HCT116 (cell line): ENCODE data around the gene CDH23. TPM values are rescaled to one million over a fixed set of nuclear protein-coding genes. Genes with fewer than 3 reads are reported as not detected.

ENCODE experiments used
- ATAC-seq: fragments of 200-7000 bp; cut with Tn5 transposase; 2 replicates; pipeline ENCODE4 v1.9.1; 2020; ENCODE audit warnings: mild to moderate bottlenecking, moderate library complexity
- BruUV-seq: library from RNA; stranded (reverse); fragments of 400-500 nt; replicated peaks from 2 replicates; lab custom pipeline; 2021; lab: Mats Ljungman, UMichigan
- CTCF ChIA-PET: fragments of 300-600 bp; sonication (Branson Sonifier 250); formaldehyde crosslinking; loops from one replicate; lab custom pipeline; 2021; ENCODE audit warnings: antibody characterized with exemption; lab: Charles Lee
- POLR2A ChIA-PET: fragments of 300-600, 350-600 bp; sonication (Branson Sonifier 250); formaldehyde crosslinking; loops from one replicate; lab custom pipeline; 2021; ENCODE audit warnings: antibody characterized with exemption; lab: Charles Lee
- RAD21 ChIA-PET, 2 experiments: fragments of 300-600 bp; sonication (Branson Sonifier 250); formaldehyde crosslinking; loops; one replicate each; lab custom pipeline; 2023; ENCODE audit warnings: low total read pairs in 2 of 2; ENCODE audit not compliant: uncharacterized antibody in 2 of 2, unreplicated experiment in 2 of 2, low non-redundant PET in 1 of 2; lab: Charles Lee
- DNase-seq: peaks from one replicate; pipeline ENCODE4 v3.0.0-alpha.2; 2010; ENCODE audit warnings: low read depth, low spot score
- H2AFZ ChIP-seq: fragments of 200-600 bp; shearing (Covaris generic), sonication (generic); 2 replicates; pipeline ENCODE4 v1.6.1; 2017; ENCODE audit warnings: low read depth, mixed run types, mixed read lengths, antibody characterized with exemption, low read length; ENCODE audit not compliant: poor library complexity, severe bottlenecking
- H3K27ac ChIP-seq: 2 replicates; pipeline ENCODE4 v1.5.1; 2012; ENCODE audit warnings: low read depth, low read length
- H3K27me3 ChIP-seq: fragments of 200-600 bp; sonication (generic); 2 replicates; pipeline ENCODE4 v1.6.1; 2016; ENCODE audit warnings: mixed run types, low read length, mixed read lengths; ENCODE audit not compliant: insufficient read depth
- H3K36me3 ChIP-seq, 2 experiments: fragments of 200-500 bp in 1 of 2; fragments of 200-600 bp in 1 of 2; sonication (Bioruptor generic) in 1 of 2; sonication (generic) in 1 of 2; 2 replicates each; pipeline versions ENCODE4 v1.5.1 to v1.6.1; 2014 to 2016; ENCODE audit warnings: low read length in 2 of 2, inconsistent platforms in 1 of 2, mixed read lengths in 1 of 2, mixed run types in 1 of 2; ENCODE audit not compliant: insufficient read depth in 2 of 2, control insufficient read depth in 1 of 2
- H3K4me1 ChIP-seq, 2 experiments: fragments of 200-600 bp in 1 of 2; sonication (generic) in 1 of 2; 2 replicates each; pipeline versions ENCODE4 v1.5.1 to v1.6.1; 2012 to 2017; ENCODE audit warnings: low read length in 2 of 2, inconsistent platforms in 1 of 2, mild to moderate bottlenecking in 1 of 2, mixed read lengths in 1 of 2, mixed run types in 1 of 2, moderate library complexity in 1 of 2; ENCODE audit not compliant: insufficient read depth in 2 of 2, control insufficient read depth in 1 of 2
- H3K4me2 ChIP-seq: fragments of 200-600 bp; sonication (generic); 2 replicates; pipeline ENCODE4 v1.6.1; 2017; ENCODE audit warnings: mixed run types, low read length, mixed read lengths
- H3K4me3 ChIP-seq, 2 experiments: fragments of 200-600 bp in 1 of 2; sonication (generic) in 1 of 2; replicated peaks in 1 of 2; 2 replicates each; pipeline ENCODE4 v1.5.1; 2011 to 2016; ENCODE audit warnings: low read length in 2 of 2, control low read depth in 1 of 2, low read depth in 1 of 2, mild to moderate bottlenecking in 1 of 2, mixed read lengths in 1 of 2, mixed run types in 1 of 2
- H3K79me2 ChIP-seq: fragments of 200-600 bp; sonication (generic); 2 replicates; pipeline ENCODE4 v1.6.1; 2017; ENCODE audit warnings: mild to moderate bottlenecking, mixed run types, low read length, moderate library complexity, mixed read lengths; ENCODE audit not compliant: insufficient read depth
- H3K9ac ChIP-seq: fragments of 200-600 bp; sonication (generic); 2 replicates; pipeline ENCODE4 v1.6.1; 2016; ENCODE audit warnings: low read length, mixed read lengths
- H3K9me2 ChIP-seq: fragments of 200-600 bp; sonication (generic), shearing (Covaris generic); 2 replicates; pipeline ENCODE4 v1.6.1; 2017; ENCODE audit warnings: mixed run types, mild to moderate bottlenecking, moderate library complexity; ENCODE audit not compliant: insufficient read depth
- H3K9me3 ChIP-seq, 2 experiments: fragments of 200-500 bp in 1 of 2; fragments of 200-600 bp in 1 of 2; sonication (Bioruptor generic) in 1 of 2; sonication (generic) in 1 of 2; 2 replicates each; pipeline ENCODE4 v1.6.1; 2014 to 2017; ENCODE audit warnings: low read length in 2 of 2, mixed read lengths in 2 of 2, inconsistent platforms in 1 of 2, low read depth in 1 of 2, mild to moderate bottlenecking in 1 of 2, mixed run types in 1 of 2, moderate library complexity in 1 of 2; ENCODE audit not compliant: control insufficient read depth in 1 of 2, insufficient read depth in 1 of 2
- H4K20me1 ChIP-seq: fragments of 200-600 bp; sonication (generic), shearing (Covaris generic); 2 replicates; pipeline ENCODE4 v1.6.1; 2017; ENCODE audit warnings: mixed run types, mild to moderate bottlenecking, moderate library complexity; ENCODE audit not compliant: insufficient read depth
- ATF3 ChIP-seq: IDR thresholded peaks from 2 replicates; pipeline ENCODE4 v1.6.1; 2012
- CBX3 ChIP-seq: IDR thresholded peaks from 2 replicates; pipeline ENCODE4 v1.6.1; 2012; ENCODE audit warnings: low read depth
- CEBPB ChIP-seq: IDR thresholded peaks from 2 replicates; pipeline ENCODE4 v1.6.1; 2012; ENCODE audit warnings: low read depth
- EGR1 ChIP-seq: IDR thresholded peaks from 2 replicates; pipeline ENCODE4 v1.6.1; 2012; ENCODE audit warnings: low read depth
- EZH2 ChIP-seq: fragments of 200-600 bp; sonication (generic); IDR thresholded peaks from 2 replicates; pipeline ENCODE4 v1.6.1; 2017; ENCODE audit warnings: antibody characterized with exemption, mixed run types
- EZH2phosphoT487 ChIP-seq: fragments of 200-600 bp; IDR thresholded peaks from 2 replicates; pipeline ENCODE4 v1.6.1; 2018; ENCODE audit warnings: antibody characterized with exemption, borderline replicate concordance
- FOSL1 ChIP-seq: IDR thresholded peaks from 2 replicates; pipeline ENCODE4 v1.6.1; 2012; ENCODE audit warnings: low read depth
- JUND ChIP-seq: IDR thresholded peaks from 2 replicates; pipeline ENCODE4 v1.6.1; 2012
- MAX ChIP-seq: IDR thresholded peaks from 2 replicates; pipeline ENCODE4 v1.6.1; 2012
- POLR2AphosphoS5 ChIP-seq: IDR thresholded peaks from 2 replicates; pipeline ENCODE4 v1.6.1; 2011; ENCODE audit warnings: mild to moderate bottlenecking, low read depth, low read length, moderate library complexity
- RAD21 ChIP-seq: IDR thresholded peaks from 2 replicates; pipeline ENCODE4 v1.6.1; 2012; ENCODE audit warnings: low read depth, mild to moderate bottlenecking
- REST ChIP-seq: IDR thresholded peaks from 2 replicates; pipeline ENCODE4 v1.6.1; 2012; ENCODE audit warnings: low read depth
- SIN3A ChIP-seq: IDR thresholded peaks from 2 replicates; pipeline ENCODE4 v1.6.1; 2012; ENCODE audit warnings: low read depth
- SP1 ChIP-seq: IDR thresholded peaks from 2 replicates; pipeline ENCODE4 v1.6.1; 2012; ENCODE audit warnings: low read depth
- SRF ChIP-seq: IDR thresholded peaks from 2 replicates; pipeline ENCODE4 v1.6.1; 2012; ENCODE audit warnings: low read depth
- TCF7L2 ChIP-seq: IDR thresholded peaks from 2 replicates; pipeline ENCODE4 v1.7.0; 2011; ENCODE audit warnings: borderline replicate concordance, inconsistent platforms; ENCODE audit not compliant: insufficient read depth, insufficient read length; ENCODE audit errors: extremely low read depth
- YY1 ChIP-seq: IDR thresholded peaks from 2 replicates; pipeline ENCODE4 v1.6.1; 2011; ENCODE audit warnings: low read length, low read depth, moderate library complexity, mild to moderate bottlenecking; ENCODE audit not compliant: insufficient replicate concordance; ENCODE audit errors: extremely low read depth
- ZBTB33 ChIP-seq: IDR thresholded peaks from 2 replicates; pipeline ENCODE4 v1.6.1; 2011; ENCODE audit warnings: mild to moderate bottlenecking, low read length, moderate library complexity; ENCODE audit not compliant: insufficient replicate concordance; ENCODE audit errors: extremely low read depth
- ZFX ChIP-seq: fragments of 450-650 bp; IDR thresholded peaks from 2 replicates; pipeline ENCODE4 v1.6.1; 2017
- ZNF274 ChIP-seq: fragments of 200-500 bp; sonication (Bioruptor generic); IDR thresholded peaks from 2 replicates; pipeline ENCODE4 v1.6.1; 2014; ENCODE audit warnings: mild to moderate bottlenecking, low read depth, low read length, inconsistent platforms
- intact Hi-C: fragments of 100-400 bp; cut with micrococcal nuclease; formaldehyde crosslinking; loops from 2 replicates; pipeline ENCODE4 v1.10.0; 2022
- total RNA-seq: library from RNA; stranded (reverse); gene quantifications from one replicate; pipeline ENCODE4 v1.2.1, GENCODE V29; 2021; ENCODE audit not compliant: unreplicated experiment

The CDH23 gene
- total RNA-seq, 1 experiment from 2014 or later: not detected

GRCh38 chr10:71427246-71427645, 30.5 kb downstream of the CDH23 start:
- intact Hi-C loops: no loop called here
- POLR2A ChIA-PET: no interaction called here
- H3K4me3 ChIP-seq: no peak overlapping the region
- no TSS peak for BruUV-seq
- RAD21 ChIA-PET: interaction anchor here in 1 of 2 experiments (0.7 kb wide), 1 partner anchor 63 kb away, joined by 3 read pairs; no protein-coding TSS in a partner anchor
- H3K36me3 ChIP-seq: no peaks in the 10 kb centered on the region
- no peak overlapping the region for H3K9ac ChIP-seq
- DNase-seq: no peak
- H3K9me2 ChIP-seq: no peaks in the 10 kb centered on the region
- H2AFZ ChIP-seq: no peak overlapping the region
- no peak overlapping the region for H3K27ac ChIP-seq
- H3K4me2 ChIP-seq: no peak overlapping the region
- 0 out of 2 replicates have a peak, but pooled peaks cover 3% of the 10 kb centered on the region for H3K27me3 ChIP-seq
- CTCF ChIA-PET: interaction anchor here (1.6 kb wide), 1 partner anchor 143 kb away, joined by 3 read pairs; no protein-coding TSS in a partner anchor
- H3K9me3 ChIP-seq: no peaks in the 10 kb centered on the region
- no peaks in the 10 kb centered on the region for H3K4me1 ChIP-seq
- ATAC-seq: no peak
- no peaks in the 10 kb centered on the region for H3K79me2 ChIP-seq
- TF ChIP-seq EZH2phosphoT487 (no peak), JUND (no peak), ZNF274 (no peak), ZFX (no peak), TCF7L2 (no peak), REST (no peak), YY1 (no peak), ATF3 (no peak), ZBTB33 (no peak), MAX (no peak), SP1 (no peak), EGR1 (no peak), POLR2AphosphoS5 (no peak), CEBPB (no peak), SIN3A (no peak), CBX3 (no peak), RAD21 (no peak), EZH2 (no peak), FOSL1 (no peak), SRF (no peak)
- H4K20me1 ChIP-seq: no peaks in the 10 kb centered on the region
